ENCODE results near the gene INSYN1.
"Not testable (repeated sequence)": the region's sequence is repeated elsewhere in the genome, so short reads cannot be mapped to it uniquely, and the experiment has no call there.

Gene INSYN1

GRCh38 chr15:73732930-73733329 is 20.2 kb downstream of the INSYN1 start:
- Histone ChIP-seq H3K9me3 (ENCODE audit: insufficient read depth, low read length, severe bottlenecking) (no peaks in the 10 kb centered on the region), H3K27me3 (ENCODE audit: insufficient read depth, low read length, poor library complexity) (no peaks in the 10 kb centered on the region), H3K4me2 (ENCODE audit: insufficient read depth, low read length) (no peak overlapping the region), H3K27ac (ENCODE audit: low read length) (no peak overlapping the region), H3K79me2 (ENCODE audit: insufficient read depth, low read length) (no peaks in the 10 kb centered on the region), H3K4me1 (ENCODE audit: insufficient read depth, low read length) (no peaks in the 10 kb centered on the region), H3K36me3 (ENCODE audit: insufficient read depth, low read length) (no peaks in the 10 kb centered on the region), H3K9ac (ENCODE audit: low read depth, low read length) (no peak overlapping the region), H2AFZ (ENCODE audit: low read depth, low read length) (no peak overlapping the region), H4K20me1 (ENCODE audit: insufficient read depth, low read length) (no peaks in the 10 kb centered on the region), H3K4me3 (ENCODE audit: low read depth in 1 of 2, low read length in 2 of 2) (no peak overlapping the region)
- no peak for DNase-seq
- TF ChIP-seq, protein P1, sequence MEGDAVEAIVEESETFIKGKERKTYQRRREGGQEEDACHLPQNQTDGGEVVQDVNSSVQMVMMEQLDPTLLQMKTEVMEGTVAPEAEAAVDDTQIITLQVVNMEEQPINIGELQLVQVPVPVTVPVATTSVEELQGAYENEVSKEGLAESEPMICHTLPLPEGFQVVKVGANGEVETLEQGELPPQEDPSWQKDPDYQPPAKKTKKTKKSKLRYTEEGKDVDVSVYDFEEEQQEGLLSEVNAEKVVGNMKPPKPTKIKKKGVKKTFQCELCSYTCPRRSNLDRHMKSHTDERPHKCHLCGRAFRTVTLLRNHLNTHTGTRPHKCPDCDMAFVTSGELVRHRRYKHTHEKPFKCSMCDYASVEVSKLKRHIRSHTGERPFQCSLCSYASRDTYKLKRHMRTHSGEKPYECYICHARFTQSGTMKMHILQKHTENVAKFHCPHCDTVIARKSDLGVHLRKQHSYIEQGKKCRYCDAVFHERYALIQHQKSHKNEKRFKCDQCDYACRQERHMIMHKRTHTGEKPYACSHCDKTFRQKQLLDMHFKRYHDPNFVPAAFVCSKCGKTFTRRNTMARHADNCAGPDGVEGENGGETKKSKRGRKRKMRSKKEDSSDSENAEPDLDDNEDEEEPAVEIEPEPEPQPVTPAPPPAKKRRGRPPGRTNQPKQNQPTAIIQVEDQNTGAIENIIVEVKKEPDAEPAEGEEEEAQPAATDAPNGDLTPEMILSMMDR (IDR thresholded peaks at IDR 0.05; ENCODE audit: borderline replicate concordance, extremely low read depth, low read length, poor library complexity, severe bottlenecking), result no peak
- no peak for TF ChIP-seq EZH2 (IDR thresholded peaks at IDR 0.05; ENCODE audit: borderline replicate concordance, low read depth, low read length, severe bottlenecking)
- no peak for ATAC-seq (ENCODE audit: insufficient read depth, low read depth)

GRCh38 chr15:73732051-73732450 is 21.1 kb downstream of the INSYN1 start:
- not testable (repeated sequence) for H3K9me3 ChIP-seq (ENCODE audit: insufficient read depth, low read length, severe bottlenecking); ATAC-seq (ENCODE audit: insufficient read depth, low read depth); H3K4me3 ChIP-seq (ENCODE audit: low read depth in 1 of 2, low read length in 2 of 2); DNase-seq; H2AFZ ChIP-seq (ENCODE audit: low read depth, low read length); H3K27ac ChIP-seq (ENCODE audit: low read length); H3K4me2 ChIP-seq (ENCODE audit: insufficient read depth, low read length); H3K36me3 ChIP-seq (ENCODE audit: insufficient read depth, low read length); H3K79me2 ChIP-seq (ENCODE audit: insufficient read depth, low read length); H4K20me1 ChIP-seq (ENCODE audit: insufficient read depth, low read length); H3K27me3 ChIP-seq (ENCODE audit: insufficient read depth, low read length, poor library complexity); H3K9ac ChIP-seq (ENCODE audit: low read depth, low read length); H3K4me1 ChIP-seq (ENCODE audit: insufficient read depth, low read length)

DNA sequence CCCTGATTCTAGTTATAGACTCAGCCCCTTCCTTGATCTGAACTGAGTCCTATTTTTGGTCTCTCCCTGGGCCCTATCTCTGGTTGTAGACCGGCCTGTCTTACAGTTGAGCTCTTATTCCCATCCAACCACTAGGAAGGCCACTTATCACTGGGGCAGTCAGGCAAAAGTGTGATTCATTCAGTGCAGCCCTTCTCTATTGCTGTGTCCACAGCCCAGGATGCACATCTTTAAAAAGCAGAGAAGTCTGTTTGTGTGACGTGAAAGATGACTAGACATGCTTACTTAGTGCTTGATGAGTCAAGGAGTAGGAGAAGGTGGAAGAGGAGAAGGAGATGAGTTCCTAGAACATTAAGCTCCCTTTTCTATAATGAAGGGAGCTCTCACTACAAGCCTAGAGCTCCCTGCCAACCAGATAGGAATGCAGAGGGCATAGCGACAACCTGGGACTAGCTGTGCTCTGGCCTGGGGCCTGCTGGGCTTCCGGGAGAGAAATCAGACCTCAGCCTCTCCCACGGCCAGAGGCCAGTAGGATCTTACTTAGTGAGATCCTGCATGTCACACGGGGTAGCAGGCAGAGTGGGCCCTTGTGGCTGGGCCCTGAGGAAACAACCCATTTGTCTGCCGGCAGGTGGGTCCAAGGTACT is 25.7 kb downstream of the INSYN1 start:
- ATAC-seq (ENCODE audit: insufficient read depth, low read depth), result no peak
- TF ChIP-seq EZH2 (IDR thresholded peaks at IDR 0.05; ENCODE audit: borderline replicate concordance, low read depth, low read length, severe bottlenecking), result no peak
- TF ChIP-seq, protein P1 (IDR thresholded peaks at IDR 0.05; ENCODE audit: borderline replicate concordance, extremely low read depth, low read length, poor library complexity, severe bottlenecking), result no peak

DNA sequence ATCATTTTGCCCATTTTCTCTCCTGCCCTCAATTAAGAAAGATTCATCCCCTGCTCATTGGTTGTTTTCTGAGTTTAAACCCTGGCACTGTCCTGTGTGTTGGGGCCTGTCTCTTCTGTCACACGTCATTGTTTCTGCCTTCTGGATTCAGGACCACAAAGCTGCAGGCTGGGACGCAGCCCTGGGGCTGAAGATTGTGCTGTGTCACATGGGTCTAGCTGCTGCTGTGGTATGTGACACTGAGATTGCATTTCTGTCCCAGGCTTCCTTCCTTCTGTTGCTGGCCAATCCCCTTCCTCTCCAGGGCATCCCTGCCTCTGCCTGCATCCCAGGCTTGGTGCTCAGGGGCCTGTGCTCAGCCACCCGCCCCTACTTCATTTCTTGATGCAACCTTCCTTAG is 28.9 kb downstream of the INSYN1 start:
- H4K20me1 ChIP-seq (ENCODE audit: insufficient read depth, low read length), result 0 out of 2 replicates have a peak, but pooled peaks cover 3% of the 10 kb centered on the region
- no peaks in the 10 kb centered on the region for H3K4me1 ChIP-seq (ENCODE audit: insufficient read depth, low read length)
- no peaks in the 10 kb centered on the region for H3K36me3 ChIP-seq (ENCODE audit: insufficient read depth, low read length)
- no peak for ATAC-seq (ENCODE audit: insufficient read depth, low read depth)
- peaks cover 15% of the 10 kb centered on the region for H3K27me3 ChIP-seq (ENCODE audit: insufficient read depth, low read length, poor library complexity)
- H3K79me2 ChIP-seq (ENCODE audit: insufficient read depth, low read length), result no peaks in the 10 kb centered on the region
- H3K4me3 ChIP-seq (ENCODE audit: low read depth in 1 of 2, low read length in 2 of 2), result no peak overlapping the region
- TF ChIP-seq, protein P1 (IDR thresholded peaks at IDR 0.05; ENCODE audit: borderline replicate concordance, extremely low read depth, low read length, poor library complexity, severe bottlenecking), result no peak
- no peak for TF ChIP-seq EZH2 (IDR thresholded peaks at IDR 0.05; ENCODE audit: borderline replicate concordance, low read depth, low read length, severe bottlenecking)
- H3K9me3 ChIP-seq (ENCODE audit: insufficient read depth, low read length, severe bottlenecking), result no peaks in the 10 kb centered on the region
- no peak for DNase-seq
- no peak overlapping the region for H2AFZ ChIP-seq (ENCODE audit: low read depth, low read length)
- H3K9ac ChIP-seq (ENCODE audit: low read depth, low read length), result no peak overlapping the region
- H3K27ac ChIP-seq (ENCODE audit: low read length), result no peak overlapping the region
- no peak overlapping the region for H3K4me2 ChIP-seq (ENCODE audit: insufficient read depth, low read length)

More for the DNA sequence above, 25.7 kb downstream of the INSYN1 start:
- Histone ChIP-seq H3K36me3 (ENCODE audit: insufficient read depth, low read length) (no peaks in the 10 kb centered on the region), H3K9ac (ENCODE audit: low read depth, low read length) (no peak overlapping the region), H3K4me2 (ENCODE audit: insufficient read depth, low read length) (no peak overlapping the region), H3K9me3 (ENCODE audit: insufficient read depth, low read length, severe bottlenecking) (no peaks in the 10 kb centered on the region), H4K20me1 (ENCODE audit: insufficient read depth, low read length) (no peaks in the 10 kb centered on the region), H3K79me2 (ENCODE audit: insufficient read depth, low read length) (no peaks in the 10 kb centered on the region), H3K27me3 (ENCODE audit: insufficient read depth, low read length, poor library complexity) (peaks cover 10% of the 10 kb centered on the region), H3K4me1 (ENCODE audit: insufficient read depth, low read length) (no peaks in the 10 kb centered on the region), H3K27ac (ENCODE audit: low read length) (no peak overlapping the region), H2AFZ (ENCODE audit: low read depth, low read length) (no peak overlapping the region), H3K4me3 (ENCODE audit: low read depth in 1 of 2, low read length in 2 of 2) (no peak overlapping the region)
- DNase-seq, result no peak
